ENCODE results near the gene TMEM132D.
"Not testable (repeated sequence)": the region's sequence is repeated elsewhere in the genome, so short reads cannot be mapped to it uniquely, and the experiment has no call there.

Gene TMEM132D

DNA sequence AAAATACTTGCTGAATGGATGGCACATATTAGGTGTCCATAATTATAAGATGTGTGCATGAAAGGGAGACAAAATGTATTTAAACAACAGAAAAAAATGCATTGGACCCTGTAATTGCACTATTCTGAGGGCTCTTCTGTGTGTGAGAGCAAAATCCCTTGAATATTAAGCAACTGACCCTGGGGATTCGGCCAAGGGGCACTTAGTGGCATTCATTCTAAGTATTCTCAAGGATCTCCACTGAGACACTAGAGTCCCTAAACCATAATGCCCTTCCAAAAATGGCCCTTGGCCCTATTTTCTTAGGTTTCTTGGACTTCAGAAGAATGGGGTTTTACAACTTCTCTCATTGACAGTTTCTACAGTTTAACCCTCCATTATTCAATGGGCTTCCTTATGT is 662.0 kb downstream of the TMEM132D start:
- DNase-seq (ENCODE audit: low read depth in 2 of 2): no peak

DNA sequence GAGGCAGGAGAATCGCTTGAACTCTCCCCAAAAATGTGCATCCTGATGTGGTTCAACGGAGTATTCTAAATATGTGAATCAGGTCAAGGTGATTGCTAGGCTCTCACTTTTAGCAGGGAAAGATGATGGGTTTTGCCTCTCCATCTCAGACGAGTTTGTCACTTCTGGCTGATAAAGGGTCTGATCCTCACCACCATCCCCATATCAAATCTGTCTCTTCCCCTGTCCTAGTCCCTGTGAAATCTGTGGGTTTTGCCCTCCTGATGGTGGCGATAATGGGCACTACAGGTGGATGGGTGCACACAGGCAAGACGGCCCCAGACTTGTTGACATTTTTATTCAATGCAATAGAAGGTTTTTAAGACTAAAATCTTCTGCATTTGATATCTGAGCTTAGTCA is 665.9 kb downstream of the TMEM132D start:
- no peak for DNase-seq (ENCODE audit: low read depth in 2 of 2)

DNA sequence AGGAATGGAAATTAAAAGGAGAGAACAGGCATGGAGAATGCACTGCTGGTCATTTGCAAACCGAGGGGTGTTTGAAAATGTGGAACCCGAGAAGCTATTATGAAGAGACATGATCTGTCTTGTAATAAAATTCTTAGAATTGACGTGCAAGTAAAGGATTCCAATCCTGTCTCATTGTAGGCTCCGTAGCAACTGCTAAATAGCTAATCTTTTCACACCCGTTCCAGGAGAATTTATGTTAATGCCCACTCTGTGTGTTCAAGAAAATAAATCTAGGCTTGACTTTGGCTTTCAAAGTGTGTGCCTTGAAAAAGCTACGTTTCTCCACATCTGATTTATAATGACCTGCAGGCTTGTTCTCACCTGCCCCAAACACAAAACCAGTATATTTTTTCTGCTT is 669.6 kb downstream of the TMEM132D start:
- no peak for DNase-seq (ENCODE audit: low read depth in 2 of 2)

DNA sequence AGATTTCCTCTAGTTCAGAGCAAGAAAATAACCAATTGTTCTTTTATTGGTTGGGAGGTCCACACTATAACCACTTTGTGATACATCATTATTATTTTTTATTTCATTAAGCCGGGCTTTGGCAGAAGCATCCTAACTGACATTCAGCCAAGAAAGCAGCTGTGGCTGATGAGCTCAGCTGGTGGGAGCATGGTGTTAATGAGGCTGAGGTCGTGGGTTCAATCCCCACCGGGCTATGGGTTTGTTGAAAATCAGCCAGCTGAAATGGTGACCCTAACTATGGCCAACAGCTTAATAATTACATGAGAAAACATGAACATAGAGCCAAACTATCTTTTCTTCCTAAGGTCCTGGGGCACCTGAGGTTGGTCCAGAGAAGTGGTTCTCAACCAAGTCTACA is 672.3 kb downstream of the TMEM132D start:
- DNase-seq (ENCODE audit: low read depth in 2 of 2): no peak

DNA sequence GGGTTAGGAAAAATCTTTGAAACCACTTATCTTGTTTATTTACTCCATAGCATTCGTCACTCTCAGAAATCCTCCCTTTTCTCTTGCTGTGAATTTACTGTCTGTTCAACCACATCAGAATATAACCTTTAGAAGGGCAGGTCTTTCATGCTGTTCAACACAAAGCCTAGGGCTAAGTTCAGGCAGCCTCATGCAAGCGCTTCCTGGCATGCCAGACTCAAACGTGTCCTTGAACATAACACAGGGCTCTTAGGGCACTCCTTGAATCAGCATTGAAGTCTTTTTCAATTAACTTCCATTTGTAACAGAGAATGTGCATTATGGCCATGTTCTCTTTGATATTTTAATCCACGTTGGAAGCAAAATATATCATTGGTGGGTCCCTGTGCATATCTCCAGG is 672.8 kb downstream of the TMEM132D start:
- DNase-seq (ENCODE audit: low read depth in 2 of 2): no peak

DNA sequence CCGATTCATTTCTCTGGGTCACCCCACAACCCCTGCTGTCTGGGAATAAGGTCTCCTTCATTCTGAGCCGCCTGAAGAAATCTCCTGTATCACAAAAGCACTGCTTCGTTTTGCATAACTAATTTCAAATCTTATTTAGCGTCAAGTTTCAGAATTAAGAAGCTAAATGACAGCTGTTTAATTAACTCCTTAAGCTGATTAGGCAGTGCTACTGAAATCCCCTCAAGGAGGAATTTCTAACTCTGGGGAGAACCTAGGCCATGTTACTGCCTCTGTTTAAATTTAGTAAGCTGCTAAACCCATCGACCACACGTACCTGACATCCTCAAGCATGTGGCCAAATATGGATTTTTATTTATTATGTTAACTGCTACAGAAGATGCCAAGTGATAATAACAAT is 677.0 kb downstream of the TMEM132D start:
- DNase-seq (ENCODE audit: low read depth in 2 of 2): no peak

DNA sequence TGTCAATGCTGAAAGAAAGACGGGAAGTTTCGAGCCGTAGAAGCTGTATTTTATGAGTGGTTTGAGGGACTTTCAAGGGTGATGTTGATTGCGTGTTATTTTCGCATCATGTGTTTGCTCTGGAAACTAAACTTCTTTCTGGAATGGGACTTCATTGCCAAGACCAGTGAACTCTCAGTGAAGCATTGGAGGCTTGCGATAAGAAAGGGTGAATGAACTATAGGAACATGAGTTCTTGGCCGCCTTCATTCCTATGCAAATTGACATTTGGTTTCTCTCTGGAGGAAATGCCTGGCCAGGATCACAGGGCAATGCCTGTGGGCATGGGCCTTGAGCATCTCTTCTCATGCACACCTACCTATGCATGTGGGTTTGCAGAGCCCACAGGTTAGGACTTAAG is 677.8 kb downstream of the TMEM132D start:
- DNase-seq (ENCODE audit: low read depth in 2 of 2): no peak

DNA sequence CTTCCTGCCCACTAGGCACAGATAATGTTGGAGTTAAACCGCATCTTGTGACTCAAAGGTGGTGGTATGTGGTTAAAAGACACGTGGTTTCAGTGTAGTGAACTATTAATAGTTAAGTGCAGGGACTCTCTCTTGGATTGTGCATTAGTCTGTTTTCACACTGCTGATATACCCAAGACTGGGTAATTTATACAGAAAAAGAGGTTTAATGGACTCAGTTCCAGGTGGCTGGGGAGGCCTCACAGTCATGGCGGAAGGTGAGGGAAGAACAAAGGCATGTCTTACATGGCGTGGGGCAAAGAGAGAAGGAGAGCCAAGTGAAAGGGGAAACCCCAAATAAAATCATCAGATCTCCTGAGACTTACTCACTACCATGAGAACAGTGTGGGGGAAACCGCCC is 688.3 kb downstream of the TMEM132D start:
- DNase-seq (ENCODE audit: low read depth in 2 of 2): no peak

DNA sequence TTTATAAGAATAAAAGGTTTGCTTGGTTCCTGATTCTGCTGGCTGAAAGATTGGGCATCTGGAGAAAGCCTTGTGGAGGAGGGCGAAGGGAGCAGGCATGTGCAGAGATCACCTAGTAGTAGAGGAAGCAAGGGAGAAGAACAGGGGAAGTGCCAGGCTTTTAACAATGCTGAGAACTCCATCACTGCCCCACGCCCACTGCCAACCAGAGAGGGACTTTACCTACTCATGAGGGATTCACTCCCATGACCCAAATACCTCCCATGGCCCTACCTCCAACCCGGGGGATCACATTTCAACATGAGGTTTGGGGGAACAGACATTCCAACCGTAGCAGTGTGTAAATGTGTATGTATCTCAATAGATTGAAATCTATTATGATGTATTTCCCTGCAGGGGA is 690.3 kb downstream of the TMEM132D start:
- DNase-seq (ENCODE audit: low read depth in 2 of 2): no peak

DNA sequence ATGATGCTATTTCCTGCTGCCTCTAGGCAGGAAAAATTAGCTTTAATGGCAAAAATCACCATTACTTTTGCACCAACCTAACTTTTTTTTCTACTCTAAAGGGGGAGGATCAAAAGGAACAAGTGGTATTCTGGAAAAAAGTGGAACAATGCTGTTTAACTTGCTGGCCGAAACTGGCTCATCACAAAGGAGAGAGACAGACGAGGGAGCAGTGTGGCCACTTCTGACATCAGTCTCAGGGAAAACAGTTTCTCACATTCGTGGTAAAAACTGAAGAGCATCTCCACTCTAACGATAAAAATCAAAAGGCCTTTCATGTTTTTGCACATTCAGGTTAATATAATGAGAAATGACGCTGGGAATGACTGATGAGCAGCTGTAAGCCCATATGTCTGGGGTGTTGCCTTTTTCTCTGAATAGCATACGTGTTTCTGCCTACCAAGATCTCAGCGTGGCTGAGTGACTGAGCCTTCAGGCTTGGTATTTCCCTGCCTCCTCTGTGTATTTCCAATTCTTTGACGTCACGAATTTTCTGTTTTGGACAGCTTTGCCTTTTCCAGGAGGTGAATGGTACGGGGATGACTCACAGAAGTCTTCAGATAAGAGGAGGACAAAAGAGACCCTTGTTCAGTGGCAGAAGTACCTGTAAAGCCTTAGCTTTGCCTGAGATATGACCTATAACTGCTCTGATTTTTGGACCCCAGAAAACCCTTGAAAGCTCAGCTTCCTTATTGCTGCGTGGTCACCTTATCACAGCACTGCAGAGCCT is 691.8 kb downstream of the TMEM132D start:
- DNase-seq (ENCODE audit: low read depth in 2 of 2): no peak

DNA sequence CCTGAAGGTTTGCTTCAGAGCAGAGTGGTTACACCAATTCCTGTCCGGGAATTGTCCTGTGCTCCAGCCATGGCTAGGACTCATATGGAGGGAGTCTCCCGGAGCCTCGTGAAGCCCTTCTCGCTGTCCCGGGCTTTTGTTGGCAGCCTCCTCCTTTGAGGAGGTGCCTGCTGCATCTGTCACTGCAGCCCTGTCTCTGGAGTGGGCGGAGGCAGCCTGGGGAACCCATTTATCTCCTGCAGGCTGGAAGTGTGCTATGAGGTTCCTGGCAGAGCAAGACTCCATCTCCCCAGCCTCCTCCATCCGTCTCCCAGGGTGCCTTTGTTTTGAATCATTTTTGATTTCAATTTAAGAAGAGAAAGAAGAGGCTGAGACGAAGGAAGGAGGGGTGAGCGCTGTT is 695.3 kb downstream of the TMEM132D start:
- no peak for DNase-seq (ENCODE audit: low read depth in 2 of 2)

DNA sequence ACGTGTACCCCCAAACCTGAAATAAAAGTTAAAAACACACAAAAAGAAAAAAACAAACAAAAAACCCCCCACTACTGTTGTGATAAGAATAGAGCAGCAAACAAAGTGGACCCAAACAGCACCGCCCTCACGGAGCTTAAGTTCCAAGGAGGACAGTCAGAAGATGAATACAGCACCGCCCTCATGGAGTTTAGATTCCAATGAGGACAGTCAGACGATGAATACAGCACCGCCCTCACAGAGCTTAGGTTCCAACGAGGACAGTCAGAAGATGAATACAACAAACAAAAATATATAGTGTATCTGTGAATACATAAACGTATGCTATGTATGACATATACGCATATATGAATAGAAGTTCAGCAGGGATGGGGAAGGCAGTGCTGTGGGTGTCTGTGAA is 696.7 kb downstream of the TMEM132D start:
- DNase-seq (ENCODE audit: low read depth in 2 of 2): no peak

DNA sequence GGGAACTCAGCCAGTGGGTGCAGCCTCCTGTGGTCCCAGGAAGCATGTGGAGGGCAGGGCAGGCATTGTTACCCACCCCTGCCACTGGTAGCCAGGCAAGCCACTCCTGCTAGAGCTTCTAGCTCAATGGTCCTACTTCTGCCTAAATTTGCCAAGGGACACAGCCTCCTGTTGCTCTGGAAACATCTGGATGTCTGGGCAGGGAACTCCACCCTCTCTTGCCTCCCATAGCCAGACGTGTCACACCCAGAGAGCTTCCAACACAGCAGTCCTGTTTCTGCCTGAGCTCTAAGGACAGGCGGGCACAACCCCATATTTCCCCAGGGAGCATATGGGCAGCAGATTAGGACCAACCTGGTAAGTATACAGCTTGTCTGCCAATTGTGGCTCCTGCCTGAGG is 700.4 kb downstream of the TMEM132D start:
- DNase-seq (ENCODE audit: low read depth in 2 of 2): no peak

DNA sequence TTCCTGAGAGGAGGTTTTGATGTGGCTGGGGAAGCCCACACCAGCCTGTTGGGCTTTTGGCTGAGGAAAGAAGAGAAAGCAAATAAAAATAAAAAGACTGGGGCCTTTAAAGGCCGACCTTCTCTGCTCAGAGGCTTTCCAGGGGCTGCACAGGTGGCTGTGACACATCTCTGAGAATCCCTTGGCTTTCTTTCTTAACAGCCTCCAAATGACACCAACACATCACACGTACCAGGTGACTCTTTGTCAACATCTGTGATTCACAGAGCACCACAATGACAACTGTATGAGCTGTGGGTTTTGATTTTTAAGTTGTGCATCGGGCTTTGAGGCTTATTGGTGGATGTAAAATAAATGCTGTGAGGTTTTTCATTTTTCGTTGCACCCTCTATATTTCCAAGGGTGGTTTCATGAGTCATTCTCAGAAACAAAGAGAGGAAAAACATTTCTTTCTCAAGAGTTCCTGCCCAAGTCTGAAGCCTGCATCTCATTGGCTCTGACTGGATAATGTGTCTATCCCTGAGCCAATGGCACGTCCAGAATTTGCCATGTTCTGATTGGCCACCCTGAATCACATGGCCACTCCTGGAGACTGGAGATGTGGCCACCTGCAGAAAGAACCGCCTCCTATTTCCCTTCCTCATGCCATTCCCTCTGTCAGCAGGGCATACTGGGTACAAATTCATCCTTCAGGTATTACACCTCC is 701.6 kb downstream of the TMEM132D start:
- no peak for DNase-seq (ENCODE audit: low read depth in 2 of 2)

DNA sequence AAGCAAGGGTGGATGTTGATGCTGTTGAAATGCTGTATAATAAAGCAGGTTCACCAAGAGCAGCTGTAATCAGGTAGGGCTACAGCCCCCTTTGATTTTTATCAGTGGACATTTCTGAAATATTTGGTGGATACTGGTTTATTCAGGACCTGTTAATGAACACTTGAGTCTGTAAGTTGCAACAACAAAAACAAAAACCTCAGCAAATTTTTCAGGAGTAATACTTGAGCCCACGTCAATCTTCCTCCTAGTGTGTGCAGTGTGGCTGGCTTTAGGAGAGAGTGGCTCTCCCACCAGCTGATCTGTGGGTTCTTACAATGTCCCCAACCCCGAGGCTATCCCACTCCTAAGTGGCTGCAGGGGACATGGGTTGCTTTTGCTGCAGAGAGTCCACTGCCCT is 702.8 kb downstream of the TMEM132D start:
- DNase-seq (ENCODE audit: low read depth in 2 of 2): no peak

DNA sequence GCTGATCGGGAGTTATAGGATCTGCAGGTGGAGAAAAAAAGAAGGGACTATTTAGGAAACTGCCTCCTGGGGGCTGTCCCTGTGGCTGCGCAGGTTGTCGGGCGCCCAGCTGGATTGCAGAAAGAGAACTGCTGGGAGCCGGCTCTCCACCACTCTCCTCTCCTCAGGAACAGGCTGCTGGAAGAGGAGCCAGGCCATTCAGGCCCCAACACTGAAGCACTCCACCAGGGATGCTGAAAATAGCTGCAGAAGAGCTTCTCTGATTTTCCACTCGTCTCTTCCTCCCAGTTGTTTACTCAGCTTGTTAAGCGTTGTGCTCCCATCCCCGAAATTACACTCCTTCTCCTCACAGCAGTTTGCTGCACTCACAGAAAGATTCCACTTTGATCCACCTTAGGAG is 703.2 kb downstream of the TMEM132D start:
- no peak for DNase-seq (ENCODE audit: low read depth in 2 of 2)

DNA sequence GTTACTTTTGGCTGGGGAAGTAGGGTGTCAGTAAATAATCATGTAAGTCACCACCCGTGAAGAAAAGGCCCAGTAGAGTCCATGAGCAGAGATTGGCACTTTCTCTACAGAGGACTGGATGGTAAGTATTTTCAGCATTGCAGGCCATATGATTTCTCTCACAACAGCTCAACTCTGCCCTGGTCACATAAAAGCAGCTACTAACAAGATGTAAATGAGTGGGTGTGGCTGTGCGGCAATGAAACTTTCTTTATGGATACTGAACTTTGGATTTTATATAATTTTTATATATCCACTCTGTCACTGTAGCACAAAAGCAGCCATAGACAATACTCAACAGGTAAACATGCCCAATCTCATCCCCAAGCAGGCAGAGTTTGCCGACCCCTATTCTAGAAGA is 706.9 kb downstream of the TMEM132D start:
- no peak for DNase-seq (ENCODE audit: low read depth in 2 of 2)

DNA sequence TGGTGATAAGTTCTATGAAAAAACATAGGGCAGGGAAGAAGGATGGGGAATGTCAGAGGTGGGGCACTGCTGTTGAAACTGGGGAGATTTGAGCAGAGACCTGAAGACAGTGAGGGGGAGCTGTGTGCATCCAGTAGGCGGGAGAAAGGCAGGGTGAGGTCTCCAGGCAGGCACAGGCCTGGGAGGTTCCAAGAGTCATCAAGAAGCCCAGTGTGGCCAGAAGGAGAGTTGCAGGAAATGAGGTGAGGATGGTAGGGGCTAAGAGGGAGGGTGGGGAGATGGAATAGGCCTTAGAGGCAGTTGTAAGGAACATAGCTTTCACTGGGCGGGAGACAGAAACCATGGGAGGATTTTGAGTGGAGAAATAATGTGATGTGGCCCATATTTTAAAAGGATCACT is 708.7 kb downstream of the TMEM132D start:
- no peak for DNase-seq (ENCODE audit: low read depth in 2 of 2)

DNA sequence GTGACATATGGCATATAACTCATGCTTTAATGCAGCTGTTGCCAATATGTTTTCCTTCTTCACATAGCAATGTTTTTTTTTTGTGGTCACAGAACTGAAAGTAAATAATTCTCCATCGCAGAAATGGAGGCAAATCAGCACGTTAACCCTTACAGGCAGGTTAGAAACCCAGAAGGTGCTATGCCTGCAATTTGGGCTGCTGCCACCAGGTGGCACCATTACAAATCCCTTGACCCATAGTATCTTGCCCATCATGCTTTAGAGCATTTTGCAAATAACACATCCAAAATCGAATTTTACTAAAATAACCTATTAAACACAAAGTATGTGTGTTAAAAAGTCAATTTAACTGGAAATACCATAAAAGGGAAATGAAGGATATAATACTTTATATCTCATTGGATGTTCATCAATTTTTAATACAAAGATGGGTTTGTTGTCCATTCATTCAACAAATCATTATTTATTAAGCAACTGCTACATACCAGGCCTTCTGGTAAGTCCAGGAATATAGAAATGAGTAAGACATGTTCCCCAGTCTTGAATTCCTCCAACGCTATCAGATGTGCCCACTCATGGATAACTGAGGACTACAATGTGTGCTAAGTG is 710.5 kb downstream of the TMEM132D start:
- peak; percentile 2 to 9 for DNase-seq (ENCODE audit: low read depth in 2 of 2)

DNA sequence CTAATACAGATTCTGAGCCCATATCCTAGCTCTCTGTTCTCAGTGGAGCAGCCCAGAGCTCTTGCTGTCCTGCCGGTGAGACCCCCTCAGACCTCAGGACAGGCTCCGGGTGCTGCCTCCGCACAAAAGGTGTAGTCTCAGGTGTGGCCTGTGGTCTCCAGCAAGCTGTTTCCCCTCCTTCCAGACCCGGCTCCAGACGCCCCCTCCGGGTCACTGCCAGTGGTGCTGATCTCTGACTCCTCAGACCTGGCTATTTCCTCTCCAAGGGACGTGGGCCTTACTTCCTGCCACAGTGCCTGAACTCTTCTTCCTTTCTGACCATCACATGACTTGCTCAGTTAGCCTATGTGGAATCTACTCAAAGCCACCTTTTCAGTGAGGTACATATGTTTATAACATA is 713.0 kb downstream of the TMEM132D start:
- no peak for DNase-seq (ENCODE audit: low read depth in 2 of 2)

DNA sequence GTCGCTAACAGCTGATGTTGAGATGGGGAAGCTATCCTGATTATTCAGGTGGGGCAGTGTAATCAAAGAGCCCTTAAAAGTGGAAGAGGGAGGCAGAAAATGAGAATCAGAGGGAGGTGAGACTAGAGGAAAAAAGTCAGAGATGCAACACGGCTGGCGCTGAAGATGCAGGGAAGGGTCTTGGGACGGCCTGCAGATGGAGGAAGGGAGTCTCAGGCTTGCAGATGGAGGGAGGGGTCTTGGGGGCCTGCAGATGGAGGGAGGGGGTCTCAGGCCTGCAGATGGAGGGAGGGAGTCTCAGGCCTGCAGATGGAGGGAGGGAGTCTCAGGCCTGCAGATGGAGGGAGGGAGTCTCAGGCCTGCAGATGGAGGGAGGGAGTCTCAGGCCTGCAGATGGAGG is 713.9 kb downstream of the TMEM132D start:
- DNase-seq (ENCODE audit: low read depth in 2 of 2): not testable (repeated sequence)

DNA sequence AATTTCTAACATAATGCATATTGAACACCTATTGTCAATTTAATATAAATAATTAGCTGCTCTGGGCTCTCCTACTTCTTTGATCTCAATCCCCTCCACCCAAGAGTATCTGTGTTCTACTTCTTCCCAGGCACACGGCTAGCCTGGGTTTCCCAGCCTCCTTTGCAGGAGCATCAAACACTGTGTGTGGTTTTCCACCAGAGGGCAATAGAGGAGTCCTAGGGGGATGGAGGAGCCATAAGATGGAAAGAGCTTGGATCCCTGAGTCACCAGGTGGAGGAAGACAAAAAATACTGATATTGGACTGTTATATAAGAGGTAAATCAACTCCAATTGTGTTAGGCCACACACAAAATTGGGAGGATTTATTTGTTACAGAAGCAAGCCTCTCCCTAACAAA is 716.9 kb downstream of the TMEM132D start:
- no peak for DNase-seq (ENCODE audit: low read depth in 2 of 2)

DNA sequence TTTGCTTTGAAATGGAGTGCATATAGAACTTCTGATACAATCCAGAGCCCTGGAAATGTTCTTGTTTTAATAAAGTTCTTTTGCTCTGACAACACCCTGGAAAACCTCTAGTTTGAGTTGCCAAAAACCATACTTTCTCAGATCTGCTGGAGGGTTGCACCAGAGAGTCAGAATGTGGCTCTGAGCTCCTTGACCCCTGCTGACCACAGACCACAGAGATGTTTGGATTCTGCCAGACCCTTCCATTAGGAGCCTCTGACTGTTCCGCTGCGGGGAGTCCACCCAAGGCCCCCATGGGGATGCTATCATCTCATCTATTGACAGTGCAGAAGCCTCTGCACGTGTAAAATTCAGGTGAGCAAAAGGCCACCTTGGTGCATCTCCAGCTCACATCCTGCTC is 718.0 kb downstream of the TMEM132D start:
- DNase-seq (ENCODE audit: low read depth in 2 of 2): no peak

All from activated CD4-positive, alpha-beta T cell treated with anti-CD3 and anti-CD28 coated beads for 24 hours (primary cell).